Astrocyte (in vitro differentiated cells and primary cell): ENCODE measurements around the gene CACNB4.

Source experiments
- EZH2 ChIP-seq: IDR thresholded peaks from 2 replicates; pipeline ENCODE4 v1.6.1; 2012; ENCODE audit warnings: mild to moderate bottlenecking, low read length, inconsistent platforms; ENCODE audit not compliant: insufficient read depth
- TF ChIP-seq, protein P1 (sequence below): IDR thresholded peaks from 2 replicates; pipeline ENCODE4 v1.5.1; 2011; ENCODE audit warnings: low read depth, mild to moderate bottlenecking, inconsistent platforms, low read length, moderate library complexity; ENCODE audit not compliant: insufficient read depth

- TF ChIP-seq EZH2, result no peak
- TF ChIP-seq, protein P1, sequence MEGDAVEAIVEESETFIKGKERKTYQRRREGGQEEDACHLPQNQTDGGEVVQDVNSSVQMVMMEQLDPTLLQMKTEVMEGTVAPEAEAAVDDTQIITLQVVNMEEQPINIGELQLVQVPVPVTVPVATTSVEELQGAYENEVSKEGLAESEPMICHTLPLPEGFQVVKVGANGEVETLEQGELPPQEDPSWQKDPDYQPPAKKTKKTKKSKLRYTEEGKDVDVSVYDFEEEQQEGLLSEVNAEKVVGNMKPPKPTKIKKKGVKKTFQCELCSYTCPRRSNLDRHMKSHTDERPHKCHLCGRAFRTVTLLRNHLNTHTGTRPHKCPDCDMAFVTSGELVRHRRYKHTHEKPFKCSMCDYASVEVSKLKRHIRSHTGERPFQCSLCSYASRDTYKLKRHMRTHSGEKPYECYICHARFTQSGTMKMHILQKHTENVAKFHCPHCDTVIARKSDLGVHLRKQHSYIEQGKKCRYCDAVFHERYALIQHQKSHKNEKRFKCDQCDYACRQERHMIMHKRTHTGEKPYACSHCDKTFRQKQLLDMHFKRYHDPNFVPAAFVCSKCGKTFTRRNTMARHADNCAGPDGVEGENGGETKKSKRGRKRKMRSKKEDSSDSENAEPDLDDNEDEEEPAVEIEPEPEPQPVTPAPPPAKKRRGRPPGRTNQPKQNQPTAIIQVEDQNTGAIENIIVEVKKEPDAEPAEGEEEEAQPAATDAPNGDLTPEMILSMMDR, result no peak
Measured at GRCh38 chr2:152106464-152106863, 7.6 kb upstream of the CACNB4 start.
